ENCODE results near the gene CSTF1.
"Not testable (repeated sequence)": the region's sequence is repeated elsewhere in the genome, so short reads cannot be mapped to it uniquely, and the experiment has no call there.

The CSTF1 gene

GRCh38 chr20:56390396-56390795 is 2.0 kb upstream of the CSTF1 start:
- not testable (repeated sequence) for H2BK5ac ChIP-seq (ENCODE audit: low read length); H4K8ac ChIP-seq (ENCODE audit: low read depth, low read length); DNase-seq; H3K18ac ChIP-seq (ENCODE audit: low read length); H3K4me1 ChIP-seq (ENCODE audit: control insufficient read depth, low read depth, low read length); H3K4me3 ChIP-seq (ENCODE audit: low read length); H3K4ac ChIP-seq (ENCODE audit: low read depth, low read length); H3K4me2 ChIP-seq (ENCODE audit: low read length); H2BK120ac ChIP-seq (ENCODE audit: low read depth, low read length); H2BK15ac ChIP-seq (replicated peaks; ENCODE audit: low read depth); H3K27me3 ChIP-seq (ENCODE audit: insufficient read depth, low read length, poor library complexity); H3K56ac ChIP-seq (ENCODE audit: low read length); H2AK5ac ChIP-seq (ENCODE audit: low read length); H4K5ac ChIP-seq (ENCODE audit: low read length); H3K27ac ChIP-seq (ENCODE audit: low read depth, low read length); H3K23ac ChIP-seq (ENCODE audit: low read length)
- Histone ChIP-seq H3K79me2 (ENCODE audit: control insufficient read depth, insufficient read depth, low read length) (peaks cover 63% of the 10 kb centered on the region), H3K79me1 (ENCODE audit: low read length) (peaks cover 28% of the 10 kb centered on the region), H3K36me3 (ENCODE audit: control insufficient read depth, insufficient read depth, low read length) (peaks cover 20% of the 10 kb centered on the region), H3K9ac (ENCODE audit: low read length) (peak overlapping the region; percentile 83)
- WGBS (ENCODE audit: extremely low coverage, insufficient coverage, low lambda C conversion rate) = no CpG with 5 or more reads among the region's 9 CpGs

GRCh38 chr20:56391037-56391436 is 1.4 kb upstream of the CSTF1 start:
- Histone ChIP-seq H4K5ac (ENCODE audit: low read length) (no peak overlapping the region), H3K4me3 (ENCODE audit: low read length) (peak overlapping the region; percentile 56), H3K79me1 (ENCODE audit: low read length) (peaks cover 24% of the 10 kb centered on the region), H2AK5ac (ENCODE audit: low read length) (no peak overlapping the region), H3K56ac (ENCODE audit: low read length) (peak overlapping the region; percentile 88), H3K4ac (ENCODE audit: low read depth, low read length) (no peak overlapping the region), H3K9ac (ENCODE audit: low read length) (peak overlapping the region; percentile 83), H3K27me3 (ENCODE audit: insufficient read depth, low read length, poor library complexity) (no peaks in the 10 kb centered on the region), H4K8ac (ENCODE audit: low read depth, low read length) (no peak overlapping the region), H3K36me3 (ENCODE audit: control insufficient read depth, insufficient read depth, low read length) (peaks cover 16% of the 10 kb centered on the region), H3K4me2 (ENCODE audit: low read length) (peak overlapping the region; percentile 61), H2BK120ac (ENCODE audit: low read depth, low read length) (no peak overlapping the region), H3K23ac (ENCODE audit: low read length) (no peak overlapping the region), H3K79me2 (ENCODE audit: control insufficient read depth, insufficient read depth, low read length) (peaks cover 59% of the 10 kb centered on the region), H2BK5ac (ENCODE audit: low read length) (no peak overlapping the region), H2BK15ac (replicated peaks; ENCODE audit: low read depth) (no peak overlapping the region), H3K18ac (ENCODE audit: low read length) (no peak overlapping the region), H3K27ac (ENCODE audit: low read depth, low read length) (no peak overlapping the region), H3K4me1 (ENCODE audit: control insufficient read depth, low read depth, low read length) (peaks cover 1% of the 10 kb centered on the region)
- DNase-seq = peak; percentile 5
- no CpG with 5 or more reads among the region's 10 CpGs for WGBS (ENCODE audit: extremely low coverage, insufficient coverage, low lambda C conversion rate)

GRCh38 chr20:56391596-56392131 is 781 bp upstream of the CSTF1 start:
- peak overlapping the region; percentile 41 for H3K4ac ChIP-seq (ENCODE audit: low read depth, low read length)
- H4K8ac ChIP-seq (ENCODE audit: low read depth, low read length) = no peak overlapping the region
- peak overlapping the region; percentile 41 for H2BK5ac ChIP-seq (ENCODE audit: low read length)
- H3K18ac ChIP-seq (ENCODE audit: low read length) = peak overlapping the region; percentile 72
- H3K4me2 ChIP-seq (ENCODE audit: low read length) = peak overlapping the region; percentile 61
- H3K9ac ChIP-seq (ENCODE audit: low read length) = peak overlapping the region; percentile 83
- no peak overlapping the region for H4K5ac ChIP-seq (ENCODE audit: low read length)
- H3K4me3 ChIP-seq (ENCODE audit: low read length) = peak overlapping the region; percentile 56
- peaks cover 1% of the 10 kb centered on the region for H3K4me1 ChIP-seq (ENCODE audit: control insufficient read depth, low read depth, low read length)
- no peak for DNase-seq
- peaks cover 15% of the 10 kb centered on the region for H3K36me3 ChIP-seq (ENCODE audit: control insufficient read depth, insufficient read depth, low read length)
- peaks cover 56% of the 10 kb centered on the region for H3K79me2 ChIP-seq (ENCODE audit: control insufficient read depth, insufficient read depth, low read length)
- WGBS (ENCODE audit: extremely low coverage, insufficient coverage, low lambda C conversion rate) = no CpG with 5 or more reads among the region's 29 CpGs
- peaks cover 23% of the 10 kb centered on the region for H3K79me1 ChIP-seq (ENCODE audit: low read length)
- H3K23ac ChIP-seq (ENCODE audit: low read length) = no peak overlapping the region
- no peak overlapping the region for H2AK5ac ChIP-seq (ENCODE audit: low read length)
- H2BK15ac ChIP-seq (replicated peaks; ENCODE audit: low read depth) = no peak overlapping the region
- peak overlapping the region; percentile 88 for H3K56ac ChIP-seq (ENCODE audit: low read length)
- no peak overlapping the region for H2BK120ac ChIP-seq (ENCODE audit: low read depth, low read length)
- H3K27me3 ChIP-seq (ENCODE audit: insufficient read depth, low read length, poor library complexity) = no peaks in the 10 kb centered on the region
- no peak overlapping the region for H3K27ac ChIP-seq (ENCODE audit: low read depth, low read length)

- H3K18ac ChIP-seq (ENCODE audit: low read length) = peak overlapping the region; percentile 89
- no peak overlapping the region for H4K8ac ChIP-seq (ENCODE audit: low read depth, low read length)
- H2AK5ac ChIP-seq (ENCODE audit: low read length) = no peak overlapping the region
- H3K56ac ChIP-seq (ENCODE audit: low read length) = peak overlapping the region; percentile 97
- peak overlapping the region; percentile 86 for H3K4me3 ChIP-seq (ENCODE audit: low read length)
- peaks cover 1% of the 10 kb centered on the region for H3K4me1 ChIP-seq (ENCODE audit: control insufficient read depth, low read depth, low read length)
- peak overlapping the region; percentile 42 for H2BK5ac ChIP-seq (ENCODE audit: low read length)
- no CpG with 5 or more reads among the region's 18 CpGs for WGBS (ENCODE audit: extremely low coverage, insufficient coverage, low lambda C conversion rate)
- no peak for DNase-seq
- no peaks in the 10 kb centered on the region for H3K27me3 ChIP-seq (ENCODE audit: insufficient read depth, low read length, poor library complexity)
- H3K4ac ChIP-seq (ENCODE audit: low read depth, low read length) = peak overlapping the region; percentile 94
- no peak overlapping the region for H4K5ac ChIP-seq (ENCODE audit: low read length)
- H2BK120ac ChIP-seq (ENCODE audit: low read depth, low read length) = no peak overlapping the region
- no peak overlapping the region for H3K23ac ChIP-seq (ENCODE audit: low read length)
- H3K79me1 ChIP-seq (ENCODE audit: low read length) = peaks cover 23% of the 10 kb centered on the region
- peaks cover 52% of the 10 kb centered on the region for H3K79me2 ChIP-seq (ENCODE audit: control insufficient read depth, insufficient read depth, low read length)
- H2BK15ac ChIP-seq (replicated peaks; ENCODE audit: low read depth) = no peak overlapping the region
- H3K27ac ChIP-seq (ENCODE audit: low read depth, low read length) = peak overlapping the region; percentile 79
- H3K9ac ChIP-seq (ENCODE audit: low read length) = peak overlapping the region; percentile 92
- H3K36me3 ChIP-seq (ENCODE audit: control insufficient read depth, insufficient read depth, low read length) = peaks cover 22% of the 10 kb centered on the region
- H3K4me2 ChIP-seq (ENCODE audit: low read length) = peak overlapping the region; percentile 32
Observed at GRCh38 chr20:56392881-56393482, 537 bp downstream of the CSTF1 start.

- Histone ChIP-seq H3K4me1 (ENCODE audit: control insufficient read depth, low read depth, low read length) (peaks cover 1% of the 10 kb centered on the region), H3K18ac (ENCODE audit: low read length) (no peak overlapping the region), H3K4ac (ENCODE audit: low read depth, low read length) (no peak overlapping the region), H3K23ac (ENCODE audit: low read length) (no peak overlapping the region), H3K79me2 (ENCODE audit: control insufficient read depth, insufficient read depth, low read length) (peaks cover 49% of the 10 kb centered on the region), H2BK15ac (replicated peaks; ENCODE audit: low read depth) (no peak overlapping the region), H3K36me3 (ENCODE audit: control insufficient read depth, insufficient read depth, low read length) (peaks cover 19% of the 10 kb centered on the region), H2AK5ac (ENCODE audit: low read length) (no peak overlapping the region), H3K9ac (ENCODE audit: low read length) (peak overlapping the region; percentile 92), H3K27ac (ENCODE audit: low read depth, low read length) (no peak overlapping the region), H2BK5ac (ENCODE audit: low read length) (no peak overlapping the region), H3K4me2 (ENCODE audit: low read length) (peak overlapping the region; percentile 7), H2BK120ac (ENCODE audit: low read depth, low read length) (no peak overlapping the region), H3K4me3 (ENCODE audit: low read length) (no peak overlapping the region), H4K8ac (ENCODE audit: low read depth, low read length) (no peak overlapping the region), H4K5ac (ENCODE audit: low read length) (no peak overlapping the region), H3K27me3 (ENCODE audit: insufficient read depth, low read length, poor library complexity) (no peaks in the 10 kb centered on the region), H3K56ac (ENCODE audit: low read length) (peak overlapping the region; percentile 4), H3K79me1 (ENCODE audit: low read length) (peaks cover 20% of the 10 kb centered on the region)
- no peak for DNase-seq
- no CpG with 5 or more reads among the region's 8 CpGs for WGBS (ENCODE audit: extremely low coverage, insufficient coverage, low lambda C conversion rate)
Observed at GRCh38 chr20:56393653-56394052, 1.2 kb downstream of the CSTF1 start.
